ENCODE data around the gene CRIM1.

Gene CRIM1

GRCh38 chr2:36486521-36487044 lies 131.0 kb downstream of the CRIM1 start:
- DNase-seq = no peak

DNA sequence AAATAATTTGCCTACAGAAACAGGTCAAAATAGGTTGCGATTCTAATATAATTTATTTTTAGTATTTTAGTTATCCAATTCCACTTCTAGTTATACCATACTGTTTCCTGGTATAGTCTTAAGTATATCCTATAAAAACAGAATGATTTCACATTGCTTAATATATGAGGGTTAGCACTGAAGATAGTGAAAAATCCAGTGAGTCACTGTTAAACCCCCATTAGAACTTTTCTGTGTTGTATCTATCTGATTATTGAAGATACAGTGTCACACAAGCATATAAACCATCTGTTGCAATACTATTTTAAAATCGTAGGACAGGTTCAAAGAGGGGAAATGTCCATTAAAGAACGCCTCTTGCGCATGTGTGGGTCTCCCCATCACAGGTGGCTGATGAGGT lies 132.4 kb downstream of the CRIM1 start:
- DNase-seq = no peak

DNA sequence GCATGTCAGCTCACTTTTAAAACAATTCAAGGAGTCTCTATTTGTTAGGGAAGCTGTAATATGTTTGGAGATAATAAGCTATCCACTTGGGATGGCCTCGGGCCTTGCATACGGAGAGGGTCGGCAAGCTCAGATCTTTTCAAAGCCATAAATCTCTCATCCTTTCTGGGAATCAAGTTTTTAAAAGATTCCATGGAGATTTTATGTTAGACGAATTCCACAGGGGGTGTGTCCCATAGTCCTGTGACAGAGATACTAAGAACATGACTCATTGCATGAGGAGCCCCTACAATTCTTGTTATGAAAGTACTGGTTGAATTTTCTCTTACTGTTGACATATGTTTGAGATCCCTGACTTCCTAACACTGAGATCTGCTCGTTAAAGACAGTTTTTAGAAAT lies 133.7 kb downstream of the CRIM1 start:
- no peak for DNase-seq

DNA sequence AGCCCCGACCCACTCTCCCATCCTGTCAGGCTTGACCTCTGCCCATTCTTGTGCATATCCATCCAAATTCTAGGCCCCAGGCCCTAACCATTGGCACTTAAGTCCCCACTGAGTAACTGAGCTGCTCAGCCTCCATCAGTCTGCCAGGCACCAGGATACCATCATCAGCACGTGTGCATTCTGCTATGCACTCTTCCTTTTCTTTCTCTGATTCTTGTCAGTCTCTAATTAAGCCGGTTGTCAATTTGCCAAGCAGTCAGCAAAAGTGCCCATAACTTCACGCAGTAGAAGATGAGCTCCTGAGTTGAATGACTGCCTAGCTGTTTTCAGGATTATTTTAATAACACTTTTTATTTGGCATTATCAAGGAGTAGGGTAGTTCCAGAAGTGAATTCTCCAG lies 135.2 kb downstream of the CRIM1 start:
- no peak for DNase-seq

GRCh38 chr2:36492216-36492945 lies 136.8 kb downstream of the CRIM1 start:
- DNase-seq = no peak

GRCh38 chr2:36493306-36493705 lies 137.7 kb downstream of the CRIM1 start:
- DNase-seq = no peak

DNA sequence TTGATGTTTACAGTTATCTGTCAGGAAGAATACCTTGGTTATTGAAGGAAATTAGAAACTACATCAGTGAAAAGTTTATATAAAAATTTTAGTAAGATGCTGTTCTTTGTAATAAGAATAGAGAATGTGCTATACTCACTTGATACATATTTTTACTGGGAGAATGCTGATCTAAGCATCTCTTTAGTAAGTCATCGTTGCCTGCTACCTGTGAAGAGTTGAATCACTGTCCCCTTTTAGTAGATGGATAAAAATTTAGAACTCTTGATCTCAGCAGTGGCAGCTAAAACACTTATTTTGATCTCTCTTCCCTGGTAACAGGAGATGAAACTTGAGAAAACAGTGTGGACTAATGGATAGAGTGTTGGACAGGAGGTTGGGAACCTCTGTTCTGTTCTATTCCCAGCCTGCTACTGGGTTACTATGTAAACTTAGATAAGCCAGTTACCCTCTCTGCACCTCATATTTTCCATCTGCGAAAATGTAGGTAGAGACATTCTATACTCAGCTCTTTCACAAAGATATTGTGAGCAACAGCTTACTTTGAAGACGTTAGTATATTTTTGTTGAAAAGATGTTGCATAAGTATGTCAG lies 142.1 kb downstream of the CRIM1 start:
- DNase-seq = no peak

DNA sequence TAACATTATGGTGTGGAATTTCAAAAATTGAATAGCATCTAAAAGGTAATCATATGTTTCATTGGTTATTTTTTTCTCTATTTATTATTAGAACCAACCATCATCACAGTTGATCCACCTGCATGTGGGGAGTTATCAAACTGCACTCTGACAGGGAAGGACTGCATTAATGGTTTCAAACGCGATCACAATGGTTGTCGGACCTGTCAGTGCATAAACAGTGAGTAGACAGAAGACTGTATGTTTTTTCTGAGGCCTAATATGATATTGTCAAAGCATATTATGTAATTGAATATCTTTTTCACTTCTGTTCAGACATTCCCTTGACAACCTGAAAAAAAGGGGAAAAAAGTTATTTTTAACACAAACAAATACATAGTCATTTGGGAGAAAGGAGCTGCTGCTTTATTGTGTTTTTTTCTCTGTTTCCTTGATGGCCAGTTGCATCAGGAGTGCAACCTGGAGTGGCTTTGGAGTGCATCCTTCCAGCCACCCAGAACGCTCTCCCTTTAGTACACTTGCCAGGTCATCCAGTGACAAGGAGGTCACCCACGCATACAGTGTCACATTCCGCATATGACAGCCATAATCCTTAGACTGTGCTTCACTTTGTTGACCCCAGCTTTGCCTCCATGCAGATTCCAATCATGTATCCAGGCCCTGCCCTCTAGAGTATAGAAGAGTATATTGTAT lies 143.7 kb downstream of the CRIM1 start:
- no peak for DNase-seq

DNA sequence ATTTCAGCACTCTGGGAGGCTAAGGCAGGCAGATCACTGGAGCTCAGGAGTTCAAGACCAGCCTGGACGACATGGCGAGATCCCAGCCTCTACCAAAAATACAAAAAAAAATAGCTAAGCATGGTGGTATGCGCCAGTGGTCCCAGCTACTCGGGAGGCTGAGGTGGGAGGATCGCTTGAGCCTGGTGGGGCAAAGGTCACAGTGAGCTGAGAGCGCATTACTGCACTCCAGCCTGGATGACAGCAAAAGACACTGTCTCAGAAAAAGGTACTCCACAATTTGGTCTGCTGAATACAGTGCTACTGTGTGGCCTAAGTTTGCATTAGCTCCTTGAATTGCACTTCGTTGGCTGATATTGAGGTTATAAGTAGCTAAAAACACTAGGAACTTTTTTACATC lies 144.5 kb downstream of the CRIM1 start:
- no peak for DNase-seq

DNA sequence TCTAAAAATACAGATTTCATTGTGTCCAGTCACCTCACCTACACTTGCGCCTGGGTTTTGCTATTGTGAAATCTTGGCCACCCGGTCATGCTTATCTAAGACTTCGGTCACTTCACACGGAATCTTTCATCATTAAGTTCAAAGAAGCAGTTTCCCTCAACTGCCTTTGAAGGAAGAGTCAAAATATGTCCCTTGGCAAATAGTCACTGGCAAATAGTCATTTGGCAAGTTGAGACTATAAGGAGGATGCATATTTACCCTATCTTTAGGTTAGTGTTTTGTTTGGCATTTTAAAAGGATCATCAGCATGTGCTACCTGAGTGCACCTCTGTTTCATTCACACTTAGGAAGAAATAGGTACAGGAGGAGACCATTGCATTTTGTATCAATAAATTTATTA lies 146.5 kb downstream of the CRIM1 start:
- DNase-seq = no peak

DNA sequence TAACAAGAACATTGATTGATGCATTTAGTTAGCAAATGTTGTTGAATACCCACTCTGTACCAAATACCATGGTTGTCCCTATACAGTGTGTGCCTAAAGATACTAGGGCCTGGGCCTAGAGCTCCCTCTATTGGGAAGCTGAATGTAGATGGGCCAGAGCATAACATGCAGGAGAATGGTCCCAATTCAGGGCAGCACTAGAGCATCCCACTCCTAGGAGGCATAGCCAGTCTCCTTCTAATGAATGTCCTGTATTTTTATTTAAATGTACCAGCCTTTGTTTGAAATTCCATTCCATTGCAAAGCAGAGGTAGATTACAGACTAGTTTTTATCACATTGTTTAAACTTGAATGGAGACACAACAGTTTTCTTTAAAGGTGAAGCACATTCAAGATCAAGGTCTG lies 151.8 kb downstream of the CRIM1 start:
- DNase-seq = peak; percentile 32 to 35

GRCh38 chr2:36509075-36509474 lies 153.5 kb downstream of the CRIM1 start:
- DNase-seq = no peak

DNA sequence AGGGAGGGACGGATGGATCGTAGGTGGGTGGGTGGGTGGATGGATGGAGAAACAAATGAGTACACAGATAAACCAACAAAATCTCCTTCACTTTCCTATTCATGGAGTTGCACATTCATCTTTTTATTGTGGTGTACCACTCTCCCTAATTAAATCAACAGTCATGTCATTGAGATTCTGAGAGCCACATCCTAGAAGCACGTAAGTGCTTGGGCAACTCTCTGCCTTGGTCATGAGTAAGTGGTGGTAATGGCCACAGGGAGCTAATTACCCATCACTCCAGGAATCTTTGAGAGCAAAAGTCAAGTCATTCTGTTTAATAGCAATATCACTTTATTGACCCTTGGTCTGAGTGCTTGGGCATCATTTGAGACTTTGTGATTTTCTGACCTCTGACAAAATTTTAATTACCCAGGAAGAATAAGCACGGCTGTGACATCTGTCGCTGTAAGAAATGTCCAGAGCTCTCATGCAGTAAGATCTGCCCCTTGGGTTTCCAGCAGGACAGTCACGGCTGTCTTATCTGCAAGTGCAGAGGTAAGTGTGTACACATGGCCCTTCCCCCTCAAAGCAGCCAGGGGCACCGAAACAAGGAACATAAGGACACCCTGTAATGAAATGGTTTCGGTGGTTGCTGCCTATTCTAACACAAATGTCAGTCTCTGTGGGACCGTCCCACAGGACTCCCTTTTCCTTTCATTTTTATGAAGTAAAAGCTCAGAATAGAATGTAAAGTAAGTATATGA lies 156.5 kb downstream of the CRIM1 start:
- no peak for DNase-seq

DNA sequence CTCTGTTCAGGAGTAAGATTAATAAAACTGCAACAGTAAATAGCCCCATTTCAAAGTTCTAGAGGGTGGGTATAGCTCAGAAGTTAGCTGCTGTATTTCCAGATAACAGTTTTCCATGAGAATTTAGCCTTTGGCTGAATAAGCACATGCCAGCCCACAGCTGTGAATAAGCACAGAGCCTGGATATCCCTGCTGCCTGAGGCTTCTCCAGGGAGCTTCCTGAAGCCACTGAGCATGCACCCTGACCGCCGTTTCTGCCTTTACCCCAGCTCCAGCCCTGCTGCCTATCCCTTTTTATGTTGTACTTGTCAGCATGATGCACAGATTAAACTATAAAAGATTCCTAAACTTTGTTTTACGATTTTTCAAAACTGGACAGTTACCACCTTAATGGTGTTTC lies 157.1 kb downstream of the CRIM1 start:
- no peak for DNase-seq

GRCh38 chr2:36513661-36514060 lies 158.1 kb downstream of the CRIM1 start:
- DNase-seq = no peak

GRCh38 chr2:36515538-36515937 lies 160.0 kb downstream of the CRIM1 start:
- no peak for DNase-seq

- no peak for DNase-seq
Measured at GRCh38 chr2:36516136-36516870, 160.7 kb downstream of the CRIM1 start.

DNA sequence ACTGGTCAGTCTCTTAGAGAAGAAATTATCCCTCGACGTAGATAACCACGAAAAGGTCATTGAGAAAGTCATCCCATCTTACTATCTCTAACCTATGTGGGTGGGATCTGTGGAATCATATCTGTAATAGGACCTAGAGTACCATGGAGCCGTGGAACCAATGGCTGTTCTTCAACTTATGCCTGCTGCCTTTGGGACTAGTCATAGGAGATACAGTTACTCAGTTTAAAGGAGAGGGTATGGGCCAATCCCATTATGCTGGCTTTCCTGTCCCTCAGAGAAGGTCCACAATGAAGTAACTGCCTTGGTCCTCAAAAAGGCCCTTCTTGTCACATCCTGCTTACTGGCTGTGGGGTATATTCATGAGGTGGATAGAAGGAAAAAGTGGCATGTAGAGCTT lies 164.9 kb downstream of the CRIM1 start:
- DNase-seq = no peak

- no peak for DNase-seq
Measured at GRCh38 chr2:36523153-36523552, 167.6 kb downstream of the CRIM1 start.

DNA sequence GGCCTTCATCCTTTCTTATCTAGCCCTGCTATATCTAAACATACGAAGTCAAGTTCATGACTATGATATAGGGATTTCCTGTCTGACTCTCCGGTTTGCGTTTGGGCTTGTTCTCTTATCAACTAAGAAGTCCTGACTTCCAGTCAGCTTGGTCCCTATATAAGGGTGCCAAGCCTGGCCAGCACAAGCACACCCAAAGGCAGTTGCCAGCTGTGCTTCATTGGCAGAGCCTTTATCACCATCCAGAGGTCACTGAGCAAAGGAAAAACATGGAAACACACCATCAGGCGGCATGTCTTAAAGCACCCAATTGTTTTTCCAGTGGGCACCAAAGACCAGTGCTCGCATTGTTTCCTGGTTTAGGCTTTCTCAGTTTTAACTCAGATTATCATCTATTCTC lies 169.7 kb downstream of the CRIM1 start:
- DNase-seq = no peak

- DNase-seq = no peak
Measured at GRCh38 chr2:36526226-36526625, 170.6 kb downstream of the CRIM1 start.

DNA sequence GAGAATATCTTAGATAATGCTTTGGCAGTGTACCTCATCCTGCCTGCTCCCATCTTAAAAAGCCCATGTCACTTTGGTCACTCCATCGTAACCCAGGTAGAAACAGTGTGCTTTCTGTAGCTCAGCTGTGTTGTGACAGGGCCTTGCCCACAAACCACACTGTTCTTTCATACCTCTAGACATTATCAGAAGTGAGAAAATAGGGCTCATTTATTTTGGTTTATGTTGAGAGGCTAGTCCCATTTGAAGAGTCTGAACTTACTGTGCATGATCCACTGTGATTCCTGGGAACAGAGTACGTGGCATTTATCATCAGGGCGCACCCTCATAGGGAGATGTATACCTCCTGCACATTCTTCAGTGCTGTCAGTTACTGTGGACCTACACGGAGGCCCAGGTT lies 172.7 kb downstream of the CRIM1 start:
- DNase-seq = no peak
